Glomerular visceral epithelial cell (primary cell): ENCODE data around the gene MDGA2.
"Not testable (repeated sequence)": the region's sequence is repeated elsewhere in the genome, so short reads cannot be mapped to it uniquely, and the experiment has no call there.

Source experiments
- DNase-seq: peaks from one replicate; pipeline ENCODE4 v3.0.0-alpha.2; 2016; ENCODE audit errors: extremely low spot score

The MDGA2 gene

DNA sequence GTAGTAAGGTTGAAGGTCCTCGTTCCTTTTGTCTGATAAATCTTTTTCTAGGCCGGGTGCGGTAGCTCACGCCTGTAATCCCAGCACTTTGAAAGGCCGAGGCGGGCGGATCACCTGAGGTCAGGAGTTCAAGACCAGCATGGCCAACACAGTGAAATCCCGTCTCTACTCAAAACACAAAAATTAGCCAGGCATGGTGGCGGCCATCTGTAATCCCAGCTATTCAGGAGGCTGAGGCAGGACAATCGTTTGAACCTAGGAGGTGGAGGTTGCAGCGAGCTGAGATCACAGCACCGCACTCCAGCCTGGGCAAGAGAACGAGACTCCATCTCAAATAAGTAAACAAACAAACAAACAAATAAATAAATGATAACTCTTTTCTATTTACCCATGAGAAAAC lies 51.3 kb downstream of the MDGA2 start:
- DNase-seq: not testable (repeated sequence)

- peak; percentile 60 for DNase-seq
Measured at GRCh38 chr14:47619392-47619791, 56.0 kb downstream of the MDGA2 start.

DNA sequence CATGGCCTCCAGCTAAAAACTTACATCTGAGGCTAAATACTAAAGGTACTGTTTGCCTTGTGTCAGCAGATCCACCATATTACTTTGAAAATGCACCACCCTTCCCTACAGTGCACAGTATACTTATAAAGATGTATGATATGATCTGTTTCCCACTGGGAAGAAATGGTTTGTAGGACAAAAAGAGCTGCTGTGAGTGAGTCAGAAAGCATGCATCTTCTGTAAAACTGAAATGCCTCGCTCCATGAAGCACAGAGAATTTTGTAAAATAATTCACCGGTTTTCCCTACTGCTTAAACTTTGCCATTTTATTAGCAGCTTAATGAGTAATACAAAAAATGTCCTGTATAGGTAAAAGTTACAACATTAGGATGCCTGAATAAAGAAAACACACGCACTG lies 68.8 kb downstream of the MDGA2 start:
- DNase-seq: peak; percentile 61

- DNase-seq: no peak
Measured at GRCh38 chr14:47596860-47597259, 78.5 kb downstream of the MDGA2 start.

- DNase-seq: peak; percentile 4
Measured at GRCh38 chr14:47596232-47596631, 79.2 kb downstream of the MDGA2 start.

GRCh38 chr14:47595552-47595951 lies 79.9 kb downstream of the MDGA2 start:
- DNase-seq: no peak

GRCh38 chr14:47590767-47591495 lies 84.5 kb downstream of the MDGA2 start:
- DNase-seq: no peak

DNA sequence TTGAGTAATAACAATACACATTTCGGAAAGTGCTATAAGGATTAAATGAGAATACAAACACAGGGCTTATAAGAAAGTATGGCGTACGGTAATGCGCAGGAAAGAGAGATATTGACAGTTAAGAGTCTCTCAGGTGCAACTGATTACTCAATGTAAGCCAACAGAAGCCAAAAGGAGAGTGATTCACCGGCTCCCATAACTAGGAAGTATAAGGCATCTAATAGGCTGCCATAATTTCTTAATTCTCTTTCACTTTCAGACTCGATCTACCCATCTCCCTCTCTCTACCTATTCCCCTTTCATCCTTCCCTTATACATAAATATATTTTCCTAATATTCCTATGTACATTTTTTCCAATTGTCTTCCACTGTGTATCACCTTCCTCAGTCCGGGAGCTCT lies 90.0 kb downstream of the MDGA2 start:
- no peak for DNase-seq

- no peak for DNase-seq
Measured at GRCh38 chr14:47567273-47567672, 108.1 kb downstream of the MDGA2 start.

GRCh38 chr14:47557894-47558293 lies 117.5 kb downstream of the MDGA2 start:
- no peak for DNase-seq

- DNase-seq: no peak
Measured at GRCh38 chr14:47555333-47555732, 120.1 kb downstream of the MDGA2 start.

- DNase-seq: no peak
Measured at GRCh38 chr14:47549886-47550285, 125.5 kb downstream of the MDGA2 start.

DNA sequence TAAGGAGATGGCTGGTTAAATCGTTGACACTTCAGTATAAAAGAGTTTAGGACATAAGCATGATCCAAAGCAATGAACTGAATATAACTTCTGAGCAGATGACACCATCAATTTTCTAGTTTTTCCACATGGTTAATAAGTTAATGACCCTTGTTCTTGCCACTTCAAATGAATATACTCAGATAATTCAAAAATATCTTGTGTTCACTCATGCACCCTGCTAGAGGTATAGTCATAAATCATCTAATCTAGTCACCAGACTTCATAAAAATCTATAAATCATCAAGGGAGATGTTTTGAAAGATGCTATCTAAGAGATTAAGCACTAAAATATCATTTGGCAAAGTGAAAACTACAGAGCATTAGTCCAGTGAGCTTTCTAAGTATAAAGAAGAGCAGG lies 131.9 kb downstream of the MDGA2 start:
- DNase-seq: peak; percentile 17

- DNase-seq: no peak
Measured at GRCh38 chr14:47541662-47542061, 133.7 kb downstream of the MDGA2 start.

DNA sequence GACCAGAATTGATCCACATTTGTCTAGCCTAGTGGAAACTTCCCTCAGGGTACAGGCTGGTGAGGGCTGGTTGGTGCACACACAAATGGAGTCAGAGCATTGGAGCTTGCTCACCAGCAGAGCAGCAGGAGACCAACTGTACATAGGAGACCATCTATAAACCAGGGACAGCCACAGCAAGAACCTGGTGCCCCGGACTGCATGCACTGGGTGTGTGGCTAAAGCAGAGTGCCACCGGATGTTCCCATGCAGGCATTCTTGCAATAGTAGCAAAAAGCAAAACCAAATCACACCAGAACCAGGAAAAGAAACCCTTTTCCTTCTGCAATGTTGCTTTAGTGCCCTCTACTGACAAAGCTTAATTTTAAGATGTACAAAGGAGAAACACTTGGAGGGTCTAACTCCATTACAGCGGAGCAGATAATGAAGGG lies 136.4 kb downstream of the MDGA2 start:
- peak; percentile 38 for DNase-seq

DNA sequence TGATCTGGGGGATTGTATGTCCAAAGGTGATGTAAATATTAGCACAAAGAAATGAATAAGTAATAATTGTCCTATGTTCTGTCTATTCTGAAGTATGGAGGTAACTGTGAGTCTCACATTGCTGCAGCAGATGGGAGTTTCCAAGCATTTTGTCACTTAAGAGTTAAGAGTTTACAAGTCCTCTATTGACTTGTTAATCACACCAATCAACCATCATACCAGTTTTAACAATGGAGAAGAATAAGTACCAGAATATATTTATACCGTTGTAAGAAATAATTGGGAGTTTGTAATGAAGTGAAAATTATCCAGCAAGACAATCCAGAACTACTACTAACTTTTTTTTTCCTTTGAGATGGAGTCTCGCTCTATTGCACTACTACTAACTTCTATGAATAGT lies 139.1 kb downstream of the MDGA2 start:
- no peak for DNase-seq

- no peak for DNase-seq
Measured at GRCh38 chr14:47526591-47527244, 148.7 kb downstream of the MDGA2 start.

DNA sequence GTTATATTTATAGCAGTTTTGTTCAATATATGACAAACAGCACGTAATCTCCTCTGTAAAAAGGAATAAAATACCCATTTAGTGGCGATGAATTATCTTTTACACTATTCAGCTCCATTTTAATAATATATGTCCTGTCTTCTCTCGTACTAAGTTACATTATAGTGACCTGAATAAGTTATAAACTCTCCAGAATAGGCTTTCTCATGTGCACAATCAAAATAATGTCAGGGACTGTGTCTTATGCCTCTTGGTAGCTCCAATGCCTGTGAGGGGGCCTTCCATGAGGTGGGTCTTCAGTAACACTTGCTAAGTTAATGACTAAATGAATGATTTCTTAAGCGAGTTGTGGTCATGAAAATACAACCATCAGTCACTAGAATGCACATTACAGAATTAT lies 150.9 kb downstream of the MDGA2 start:
- DNase-seq: no peak

- no peak for DNase-seq
Measured at GRCh38 chr14:47520382-47520781, 155.0 kb downstream of the MDGA2 start.

DNA sequence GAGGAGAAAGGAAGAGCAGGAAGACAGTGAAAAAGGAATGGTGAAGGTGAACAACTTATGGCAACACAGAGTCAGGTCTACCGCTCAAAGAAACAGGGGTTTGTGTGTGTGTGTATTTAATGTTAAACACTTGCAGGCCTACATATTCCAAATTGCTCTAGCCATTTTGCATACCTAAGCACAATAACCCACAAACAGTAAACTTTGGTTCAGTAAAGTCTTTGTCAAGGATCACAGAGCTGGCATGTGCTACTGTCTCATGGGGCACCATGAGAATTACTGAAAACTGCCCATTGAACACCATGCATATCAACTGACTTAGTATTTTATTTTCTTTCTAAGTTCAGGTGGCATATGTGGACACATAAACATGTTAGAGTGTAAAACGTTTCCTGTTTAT lies 163.6 kb downstream of the MDGA2 start:
- no peak for DNase-seq

GRCh38 chr14:47509957-47510356 lies 165.4 kb downstream of the MDGA2 start:
- DNase-seq: no peak

DNA sequence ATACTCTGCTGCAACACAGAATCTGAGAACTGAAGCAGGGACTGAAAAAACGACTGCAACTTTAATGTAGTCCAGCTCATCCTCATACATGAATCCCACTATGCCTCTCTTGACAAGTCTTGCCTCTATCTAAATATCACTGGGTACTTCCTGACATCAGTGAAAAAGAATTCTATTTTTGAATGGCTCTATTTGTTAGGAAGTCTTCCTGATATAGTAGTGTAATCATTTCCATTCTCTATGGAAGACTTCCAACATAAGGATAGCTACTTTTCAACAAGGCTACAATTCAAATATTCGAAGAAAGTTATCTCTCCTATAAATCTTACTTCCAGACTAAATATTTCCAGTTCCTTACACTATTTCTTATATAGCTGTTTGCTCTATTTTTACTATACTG lies 167.5 kb downstream of the MDGA2 start:
- DNase-seq: no peak

GRCh38 chr14:47500369-47500768 lies 175.0 kb downstream of the MDGA2 start:
- DNase-seq: no peak

GRCh38 chr14:47490766-47491165 lies 184.6 kb downstream of the MDGA2 start:
- no peak for DNase-seq
